HCT116 (cell line): ENCODE measurements around the gene MGME1. TPM values are rescaled to one million over a fixed set of nuclear protein-coding genes. Genes with fewer than 3 reads are reported as not detected.

Experiments used
- ATAC-seq: fragments of 200-7000 bp; cut with Tn5 transposase; 2 replicates; pipeline ENCODE4 v1.9.1; 2020; ENCODE audit warnings: mild to moderate bottlenecking, moderate library complexity
- BruUV-seq: library from RNA; stranded (reverse); fragments of 400-500 nt; replicated peaks from 2 replicates; lab custom pipeline; 2021; lab: Mats Ljungman, UMichigan
- CTCF ChIA-PET: fragments of 300-600 bp; sonication (Branson Sonifier 250); formaldehyde crosslinking; loops from one replicate; lab custom pipeline; 2021; ENCODE audit warnings: antibody characterized with exemption; lab: Charles Lee
- POLR2A ChIA-PET: fragments of 300-600, 350-600 bp; sonication (Branson Sonifier 250); formaldehyde crosslinking; loops from one replicate; lab custom pipeline; 2021; ENCODE audit warnings: antibody characterized with exemption; lab: Charles Lee
- RAD21 ChIA-PET, 2 experiments: fragments of 300-600 bp; sonication (Branson Sonifier 250); formaldehyde crosslinking; loops; one replicate each; lab custom pipeline; 2023; ENCODE audit warnings: low total read pairs in 2 of 2; ENCODE audit not compliant: uncharacterized antibody in 2 of 2, unreplicated experiment in 2 of 2, low non-redundant PET in 1 of 2; lab: Charles Lee
- DNase-seq: peaks from one replicate; pipeline ENCODE4 v3.0.0-alpha.2; 2010; ENCODE audit warnings: low read depth, low spot score
- H2AFZ ChIP-seq: fragments of 200-600 bp; shearing (Covaris generic), sonication (generic); 2 replicates; pipeline ENCODE4 v1.6.1; 2017; ENCODE audit warnings: low read depth, mixed run types, mixed read lengths, antibody characterized with exemption, low read length; ENCODE audit not compliant: poor library complexity, severe bottlenecking
- H3K27ac ChIP-seq: 2 replicates; pipeline ENCODE4 v1.5.1; 2012; ENCODE audit warnings: low read depth, low read length
- H3K27me3 ChIP-seq: fragments of 200-600 bp; sonication (generic); 2 replicates; pipeline ENCODE4 v1.6.1; 2016; ENCODE audit warnings: mixed run types, low read length, mixed read lengths; ENCODE audit not compliant: insufficient read depth
- H3K36me3 ChIP-seq, 2 experiments: fragments of 200-500 bp in 1 of 2; fragments of 200-600 bp in 1 of 2; sonication (Bioruptor generic) in 1 of 2; sonication (generic) in 1 of 2; 2 replicates each; pipeline versions ENCODE4 v1.5.1 to v1.6.1; 2014 to 2016; ENCODE audit warnings: low read length in 2 of 2, inconsistent platforms in 1 of 2, mixed read lengths in 1 of 2, mixed run types in 1 of 2; ENCODE audit not compliant: insufficient read depth in 2 of 2, control insufficient read depth in 1 of 2
- H3K4me1 ChIP-seq, 2 experiments: fragments of 200-600 bp in 1 of 2; sonication (generic) in 1 of 2; 2 replicates each; pipeline versions ENCODE4 v1.5.1 to v1.6.1; 2012 to 2017; ENCODE audit warnings: low read length in 2 of 2, inconsistent platforms in 1 of 2, mild to moderate bottlenecking in 1 of 2, mixed read lengths in 1 of 2, mixed run types in 1 of 2, moderate library complexity in 1 of 2; ENCODE audit not compliant: insufficient read depth in 2 of 2, control insufficient read depth in 1 of 2
- H3K4me2 ChIP-seq: fragments of 200-600 bp; sonication (generic); 2 replicates; pipeline ENCODE4 v1.6.1; 2017; ENCODE audit warnings: mixed run types, low read length, mixed read lengths
- H3K4me3 ChIP-seq, 2 experiments: fragments of 200-600 bp in 1 of 2; sonication (generic) in 1 of 2; replicated peaks in 1 of 2; 2 replicates each; pipeline ENCODE4 v1.5.1; 2011 to 2016; ENCODE audit warnings: low read length in 2 of 2, control low read depth in 1 of 2, low read depth in 1 of 2, mild to moderate bottlenecking in 1 of 2, mixed read lengths in 1 of 2, mixed run types in 1 of 2
- H3K79me2 ChIP-seq: fragments of 200-600 bp; sonication (generic); 2 replicates; pipeline ENCODE4 v1.6.1; 2017; ENCODE audit warnings: mild to moderate bottlenecking, mixed run types, low read length, moderate library complexity, mixed read lengths; ENCODE audit not compliant: insufficient read depth
- H3K9ac ChIP-seq: fragments of 200-600 bp; sonication (generic); 2 replicates; pipeline ENCODE4 v1.6.1; 2016; ENCODE audit warnings: low read length, mixed read lengths
- H3K9me2 ChIP-seq: fragments of 200-600 bp; sonication (generic), shearing (Covaris generic); 2 replicates; pipeline ENCODE4 v1.6.1; 2017; ENCODE audit warnings: mixed run types, mild to moderate bottlenecking, moderate library complexity; ENCODE audit not compliant: insufficient read depth
- H3K9me3 ChIP-seq, 2 experiments: fragments of 200-500 bp in 1 of 2; fragments of 200-600 bp in 1 of 2; sonication (Bioruptor generic) in 1 of 2; sonication (generic) in 1 of 2; 2 replicates each; pipeline ENCODE4 v1.6.1; 2014 to 2017; ENCODE audit warnings: low read length in 2 of 2, mixed read lengths in 2 of 2, inconsistent platforms in 1 of 2, low read depth in 1 of 2, mild to moderate bottlenecking in 1 of 2, mixed run types in 1 of 2, moderate library complexity in 1 of 2; ENCODE audit not compliant: control insufficient read depth in 1 of 2, insufficient read depth in 1 of 2
- H4K20me1 ChIP-seq: fragments of 200-600 bp; sonication (generic), shearing (Covaris generic); 2 replicates; pipeline ENCODE4 v1.6.1; 2017; ENCODE audit warnings: mixed run types, mild to moderate bottlenecking, moderate library complexity; ENCODE audit not compliant: insufficient read depth
- CEBPB ChIP-seq: IDR thresholded peaks from 2 replicates; pipeline ENCODE4 v1.6.1; 2012; ENCODE audit warnings: low read depth
- EZH2phosphoT487 ChIP-seq: fragments of 200-600 bp; IDR thresholded peaks from 2 replicates; pipeline ENCODE4 v1.6.1; 2018; ENCODE audit warnings: antibody characterized with exemption, borderline replicate concordance
- POLR2A ChIP-seq: IDR thresholded peaks from 2 replicates; pipeline ENCODE4 v1.7.0; 2011; ENCODE audit warnings: borderline replicate concordance; ENCODE audit not compliant: insufficient read depth, insufficient read length; ENCODE audit errors: extremely low read depth
- SIN3A ChIP-seq: IDR thresholded peaks from 2 replicates; pipeline ENCODE4 v1.6.1; 2012; ENCODE audit warnings: low read depth
- intact Hi-C: fragments of 100-400 bp; cut with micrococcal nuclease; formaldehyde crosslinking; loops from 2 replicates; pipeline ENCODE4 v1.10.0; 2022
- total RNA-seq: library from RNA; stranded (reverse); gene quantifications from one replicate; pipeline ENCODE4 v1.2.1, GENCODE V29; 2021; ENCODE audit not compliant: unreplicated experiment
- TF ChIP-seq, protein P1 (sequence below): IDR thresholded peaks from 2 replicates; pipeline ENCODE4 v1.6.1; 2012

The MGME1 gene
- total RNA-seq, 1 experiment from 2014 or later: 37.1 TPM

DNA sequence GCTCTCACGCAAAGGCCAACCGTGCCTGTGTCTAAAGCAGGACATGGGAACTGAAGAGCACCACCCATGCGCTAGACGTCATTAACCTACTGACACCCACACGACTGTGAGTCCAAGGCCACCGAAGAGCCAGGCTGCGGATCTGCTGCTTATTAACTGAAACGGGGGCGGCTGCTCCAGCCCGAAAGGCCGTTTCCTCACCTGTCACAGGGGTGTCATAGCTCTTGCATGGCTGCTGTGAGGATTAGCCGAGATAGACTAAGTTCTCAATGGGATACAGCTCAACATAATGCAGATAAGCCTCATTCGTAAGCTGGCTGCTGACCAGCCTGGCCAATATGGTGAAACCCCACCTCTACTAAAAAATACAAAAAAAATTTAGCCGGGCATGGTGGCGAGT lies 62.2 kb downstream of the MGME1 start (continued):
- no peak for TF ChIP-seq EZH2phosphoT487
- TF ChIP-seq, all 23 proteins: peak for 0

DNA sequence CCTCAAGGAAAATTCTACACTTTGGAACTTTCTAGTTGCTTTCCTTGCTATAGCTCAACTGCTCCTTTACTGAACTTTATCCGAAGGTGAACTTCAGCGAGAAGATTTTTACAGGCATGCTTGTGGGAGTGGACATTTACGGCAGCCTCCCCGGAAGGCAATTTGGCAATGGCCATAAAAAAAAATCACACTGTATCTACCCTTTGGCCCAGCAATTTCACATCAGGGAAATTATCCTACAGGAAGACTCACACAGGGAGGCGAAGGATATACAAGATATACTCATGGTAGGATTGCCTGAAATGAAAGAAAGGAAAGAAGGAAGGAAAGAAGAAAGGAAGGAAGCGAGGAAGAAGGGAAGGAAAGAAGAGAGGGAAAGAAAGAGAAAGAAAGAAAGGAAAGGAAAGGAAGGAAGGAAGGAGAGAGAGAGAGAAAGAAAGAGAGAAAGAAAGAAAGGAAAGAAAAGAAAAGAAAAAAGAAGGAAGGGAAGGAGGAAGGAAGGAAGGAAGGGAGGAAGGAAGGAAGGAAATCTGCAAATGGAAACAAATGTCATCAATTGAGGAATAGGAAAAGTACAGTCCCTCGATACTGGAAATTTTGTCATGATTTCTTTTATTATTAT lies 63.2 kb downstream of the MGME1 start:
- Histone ChIP-seq H4K20me1 (no peaks in the 10 kb centered on the region), H3K9me2 (no peaks in the 10 kb centered on the region), H3K9me3 (no peaks in the 10 kb centered on the region), H3K4me2 (no peak overlapping the region), H3K36me3 (no peaks in the 10 kb centered on the region), H3K4me3 (no peak overlapping the region), H3K79me2 (no peaks in the 10 kb centered on the region), H3K27me3 (no peaks in the 10 kb centered on the region), H3K4me1 (peaks cover 0 to 3% of the 10 kb centered on the region in 2 experiments; a peak in 1 of 4 replicates), H3K9ac (no peak overlapping the region), H2AFZ (no peak overlapping the region)
- no peak for DNase-seq
- ATAC-seq: no peak
- ChIA-PET CTCF (interaction anchor here (1.0 kb wide), 1 partner anchor 15 kb away, joined by 3 read pairs; no protein-coding TSS in a partner anchor), RAD21 (no interaction called here)
- no TSS peak for BruUV-seq
- intact Hi-C loops: no loop called here
- TF ChIP-seq, protein P1, sequence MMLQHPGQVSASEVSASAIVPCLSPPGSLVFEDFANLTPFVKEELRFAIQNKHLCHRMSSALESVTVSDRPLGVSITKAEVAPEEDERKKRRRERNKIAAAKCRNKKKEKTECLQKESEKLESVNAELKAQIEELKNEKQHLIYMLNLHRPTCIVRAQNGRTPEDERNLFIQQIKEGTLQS: no peak
- TF ChIP-seq POLR2A (no peak), SIN3A (no peak), CEBPB (no peak)
- TF ChIP-seq, all 23 proteins: peak for 0
- no peak overlapping the region for H3K27ac ChIP-seq
- POLR2A ChIA-PET: no interaction called here
